ENCODE data around the gene TOM1L2.

Gene TOM1L2

DNA sequence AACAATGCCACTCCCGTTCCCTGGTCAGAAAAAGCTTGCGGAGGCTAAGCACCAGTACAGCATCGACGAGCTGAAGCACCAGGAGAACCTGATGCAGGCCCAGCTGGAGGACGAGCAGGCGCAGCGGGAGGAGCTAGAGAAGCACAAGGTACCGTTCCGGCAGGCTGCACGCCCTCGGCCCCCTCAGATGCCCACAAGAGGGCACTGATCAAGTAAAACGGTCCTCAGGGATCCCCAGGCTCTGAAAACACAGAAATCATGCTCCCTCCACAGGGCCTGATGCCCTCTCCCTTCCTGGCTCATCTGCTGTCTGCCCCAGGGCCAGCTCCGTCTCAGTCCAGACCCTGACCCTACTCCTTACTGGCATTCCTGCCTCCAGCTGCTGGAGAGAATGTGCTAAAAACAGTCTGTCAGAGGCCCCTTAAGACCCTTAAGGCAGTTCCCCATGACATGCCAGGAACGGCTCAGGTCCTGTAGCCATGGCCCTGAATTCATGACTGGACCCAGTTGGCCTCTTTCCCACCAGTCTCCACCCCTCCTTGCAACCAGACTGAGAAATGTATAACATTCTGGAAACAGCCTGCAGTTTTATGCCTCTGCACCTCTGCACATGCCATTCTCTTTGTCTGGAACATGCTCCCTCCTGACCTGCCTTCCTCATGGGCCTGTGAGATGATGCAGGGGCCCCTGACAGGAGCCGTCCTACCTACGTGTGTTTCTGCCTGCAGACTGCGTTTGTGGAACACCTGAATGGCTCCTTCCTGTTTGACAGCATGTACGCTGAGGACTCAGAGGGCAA is 22.3 kb upstream of the TOM1L2 start:
- DNase-seq = peak in 2 of 3 experiments; percentile 17 to 30

DNA sequence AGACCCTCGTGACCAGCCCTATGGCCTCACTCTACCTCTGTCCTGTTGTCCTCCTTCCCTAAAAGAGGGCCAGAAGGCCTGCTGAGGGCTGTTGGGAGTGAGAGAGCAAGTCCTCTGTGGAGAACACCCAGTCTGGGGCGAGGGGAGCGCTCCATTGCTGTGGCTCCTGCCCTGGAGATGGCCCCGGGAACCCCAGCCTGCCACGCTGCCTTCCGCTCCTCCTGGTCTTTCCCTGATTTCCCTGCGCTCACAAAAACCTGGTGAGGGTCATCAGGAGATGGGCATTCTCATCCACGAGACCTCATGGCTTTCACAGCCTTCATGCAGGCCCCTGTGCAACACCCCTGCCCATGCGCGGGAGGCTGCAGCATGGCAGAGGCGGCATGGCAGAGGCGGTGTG is 21.7 kb upstream of the TOM1L2 start:
- no peak for DNase-seq

- no peak for DNase-seq
These were observed 21.2 kb upstream of the TOM1L2 start for GRCh38 chr17:17993366-17993765.

- DNase-seq = no peak
These were observed 18.1 kb upstream of the TOM1L2 start for GRCh38 chr17:17990282-17990681.

GRCh38 chr17:17989618-17990017 is 17.4 kb upstream of the TOM1L2 start:
- no peak for DNase-seq

GRCh38 chr17:17989081-17989480 is 16.9 kb upstream of the TOM1L2 start:
- DNase-seq = no peak

DNA sequence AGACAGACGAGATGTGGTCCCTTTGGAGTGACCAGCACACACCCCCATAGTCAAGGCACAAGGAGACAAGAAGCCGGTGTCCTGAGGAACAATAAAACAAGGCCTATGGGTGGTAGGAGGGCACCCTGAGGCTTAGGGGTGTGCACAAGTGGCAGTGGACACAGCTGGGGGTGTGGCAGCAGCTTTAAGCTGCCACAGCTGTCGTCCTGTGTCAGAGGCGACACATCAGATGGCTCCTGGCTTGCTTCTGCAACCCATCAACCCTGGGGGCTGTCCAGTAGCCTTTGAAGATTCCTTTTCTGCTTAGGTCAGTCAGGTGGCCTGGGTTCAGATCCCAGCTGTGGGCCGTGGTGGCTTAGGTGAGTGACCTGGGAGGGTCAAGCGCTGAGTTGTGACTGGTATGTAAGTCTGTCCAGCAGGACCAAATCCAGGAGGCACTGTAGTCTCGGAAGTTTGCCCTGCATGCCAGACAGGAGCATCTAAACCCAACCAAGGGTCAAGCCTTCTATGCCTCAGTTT is 16.3 kb upstream of the TOM1L2 start:
- DNase-seq = peak in 2 of 3 experiments; percentile 28 to 56

GRCh38 chr17:17987901-17988300 is 15.7 kb upstream of the TOM1L2 start:
- peak; percentile 4 to 82 (median 69) for DNase-seq

GRCh38 chr17:17987187-17987896 is 15.1 kb upstream of the TOM1L2 start:
- peak in 2 of 3 experiments; percentile 56 to 71 for DNase-seq

DNA sequence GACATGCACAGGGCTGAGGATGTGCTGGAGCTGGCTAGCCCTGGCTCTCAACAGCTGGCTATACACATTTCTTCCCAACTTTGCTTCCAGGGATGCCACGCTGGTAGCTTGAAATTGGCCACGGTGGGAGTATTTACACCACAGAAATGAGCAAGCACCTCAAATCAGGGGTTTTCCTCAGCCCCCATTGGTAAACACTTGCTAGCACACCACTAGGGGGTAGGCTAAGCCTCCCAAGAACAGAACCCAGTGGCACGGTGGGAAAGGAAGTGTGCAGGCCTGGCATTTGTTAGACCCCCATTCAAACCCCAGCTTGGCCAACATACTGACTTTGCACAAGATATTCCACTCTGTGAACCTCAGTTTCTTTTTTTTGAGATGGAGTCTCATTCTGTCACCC is 13.4 kb upstream of the TOM1L2 start:
- no peak for DNase-seq

GRCh38 chr17:17985153-17985552 is 13.0 kb upstream of the TOM1L2 start:
- DNase-seq = no peak

GRCh38 chr17:17983776-17984175 is 11.6 kb upstream of the TOM1L2 start:
- no peak for DNase-seq

GRCh38 chr17:17983376-17983775 is 11.2 kb upstream of the TOM1L2 start:
- DNase-seq = no peak

- no peak for DNase-seq
These were observed 10.6 kb upstream of the TOM1L2 start for GRCh38 chr17:17982801-17983200.

DNA sequence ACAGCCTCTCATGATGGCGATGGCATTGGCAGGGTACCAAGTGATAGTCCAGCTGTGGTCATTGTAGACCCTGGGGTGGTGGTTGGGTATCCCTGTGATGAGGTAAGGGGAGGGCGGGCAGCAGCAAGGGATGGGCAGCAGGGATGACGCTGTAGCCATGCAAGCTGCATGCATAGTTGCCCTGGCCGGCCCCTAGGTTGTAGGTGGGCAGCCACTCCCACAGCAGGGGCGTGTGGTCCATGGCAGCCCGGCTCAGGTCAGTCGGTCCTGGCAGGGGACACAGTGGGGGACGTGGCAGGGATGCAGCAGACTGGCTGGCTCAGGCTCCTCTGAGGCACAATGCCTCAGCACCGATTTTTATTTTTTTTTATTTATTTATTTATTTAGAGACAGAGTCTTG is 9.1 kb upstream of the TOM1L2 start:
- DNase-seq = peak in 1 of 3 experiments; percentile 63

- no peak for DNase-seq
These were observed 7.6 kb upstream of the TOM1L2 start for GRCh38 chr17:17979778-17980177.

- no peak for DNase-seq
These were observed 6.6 kb upstream of the TOM1L2 start for GRCh38 chr17:17978481-17979424.

DNA sequence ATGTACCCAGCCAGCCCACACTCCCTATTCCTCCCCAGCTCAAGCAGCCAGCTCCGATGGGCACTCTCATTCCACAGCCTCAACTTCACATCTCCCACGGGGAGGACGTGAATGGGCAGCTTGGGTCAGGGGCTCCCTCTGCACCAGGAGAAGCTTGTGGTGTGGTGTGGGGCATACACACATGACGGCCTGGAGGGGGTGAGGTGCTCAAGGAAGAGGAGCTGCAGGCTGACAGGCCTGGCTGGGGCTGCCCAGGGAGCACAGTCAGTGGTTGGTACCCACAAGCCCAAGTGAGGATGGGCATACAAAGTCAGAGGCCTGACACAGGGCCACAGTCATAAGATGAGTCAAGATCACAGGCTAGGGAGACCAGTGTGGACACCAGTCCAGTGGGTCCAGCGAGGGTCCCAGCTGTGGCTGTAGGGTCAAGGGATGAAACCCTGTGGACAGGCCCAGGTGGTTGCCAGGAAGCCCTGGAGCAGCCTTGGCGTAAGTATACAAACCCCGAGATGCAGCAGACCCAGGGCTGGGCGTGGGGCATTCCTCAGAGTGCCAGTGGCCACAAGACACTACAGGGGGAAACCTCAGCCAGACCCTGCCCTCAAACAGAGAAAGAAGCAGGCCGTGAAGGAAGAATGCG is 4.9 kb upstream of the TOM1L2 start:
- no peak for DNase-seq

- DNase-seq = no peak
These were observed 3.2 kb upstream of the TOM1L2 start for GRCh38 chr17:17975436-17975835.

DNA sequence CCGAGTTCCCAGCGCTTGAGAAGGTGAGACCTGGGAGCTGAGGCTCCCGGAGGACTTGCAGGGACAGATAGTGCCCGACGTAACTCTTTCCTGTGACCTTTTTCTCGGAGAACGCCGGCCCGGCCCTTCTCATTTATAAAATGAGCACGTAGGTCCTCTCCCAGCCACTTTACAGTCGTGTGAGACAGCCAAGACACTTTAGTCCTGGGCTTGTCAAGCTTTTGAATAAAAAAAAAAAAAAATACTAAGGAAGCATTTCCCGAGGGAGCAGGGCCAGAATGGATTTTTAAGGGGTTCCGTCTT is 703 bp upstream of the TOM1L2 start:
- DNase-seq = no peak

GRCh38 chr17:17971431-17972125 is 622 bp downstream of the TOM1L2 start:
- peak in 1 of 3 experiments; percentile 48 for DNase-seq

Data from NCI-H1417 (cell line).